ENCODE results near the gene TM2D3. TPM values are rescaled to one million over a fixed set of nuclear protein-coding genes. Genes with fewer than 3 reads are reported as not detected.

The TM2D3 gene
- total and polyA plus RNA-seq, 2 donors (not counting 3 experiments of a cell fraction or from before 2014, with no cell fraction given), result 34.3 to 51.5 TPM

DNA sequence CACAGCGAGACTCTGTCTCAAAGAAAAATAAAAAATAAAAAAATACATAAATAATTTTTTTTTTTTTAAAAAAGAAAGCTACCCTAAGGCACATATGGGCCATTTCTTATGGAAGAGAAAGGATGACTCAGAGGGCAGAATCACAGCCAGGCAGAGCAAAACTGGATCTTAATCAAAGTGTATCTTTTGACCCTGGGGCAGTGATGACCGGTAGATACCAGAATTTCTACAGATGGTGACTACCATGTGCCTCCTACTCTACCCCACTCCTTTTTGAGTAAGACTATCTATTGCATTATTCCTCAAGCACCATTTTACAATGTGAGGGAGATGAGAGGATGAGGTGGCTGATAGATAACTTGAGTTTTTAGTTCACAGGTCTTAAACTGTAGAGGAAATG is 46.1 kb upstream of the TM2D3 start:
- no peak overlapping the region for H3K4me2 ChIP-seq (ENCODE audit: insufficient read depth, low read length)
- H4K20me1 ChIP-seq (replicated peaks; ENCODE audit: control insufficient read depth, extremely low read depth, insufficient read depth, low read length), result no peaks in the 10 kb centered on the region
- H2AFZ ChIP-seq (ENCODE audit: low read depth, low read length), result no peak overlapping the region
- no peaks in the 10 kb centered on the region for H3K9me1 ChIP-seq (replicated peaks; ENCODE audit: control insufficient read depth, extremely low read depth, insufficient read depth, low read length)
- dilution Hi-C loops (cut with MboI; ENCODE audit: extremely low pct_ligation_motif_present, low sequenced_read_pairs), result no loop called here
- no peak overlapping the region for H3K4me3 ChIP-seq (replicated peaks in 1 of 3; ENCODE audit: insufficient read depth in 1 of 3, low read depth in 1 of 3, low read length in 3 of 3)
- DNase-seq (ENCODE audit: low read depth, low spot score), result no peak
- no peak overlapping the region for H3K27ac ChIP-seq (ENCODE audit: insufficient read depth, low read depth, low read length)
- no peak for FAIRE-seq
- no peaks in the 10 kb centered on the region for H3K9me3 ChIP-seq (replicated peaks; ENCODE audit: control insufficient read depth, insufficient read depth, low read length)
- H3K36me3 ChIP-seq (ENCODE audit: control insufficient read depth in 2 of 2, extremely low read depth in 1 of 2, insufficient read depth in 2 of 2, low read length in 2 of 2), result peaks cover 0 to 2% of the 10 kb centered on the region in 2 experiments
- CTCF ChIA-PET, result no interaction called here
- peaks cover 16% of the 10 kb centered on the region for H3K4me1 ChIP-seq (ENCODE audit: control insufficient read depth, extremely low read depth, insufficient read depth, low read length)
- intact Hi-C loops (cut with micrococcal nuclease), result no loop called here
- TF ChIP-seq GATA2 (IDR thresholded peaks at IDR 0.05; ENCODE audit: insufficient read depth, insufficient read length, low read depth, low read length), result no peak
- no peak for TF ChIP-seq FOS (IDR thresholded peaks at IDR 0.05; ENCODE audit: borderline replicate concordance, insufficient read depth, low read length)
- TF ChIP-seq, protein P1, sequence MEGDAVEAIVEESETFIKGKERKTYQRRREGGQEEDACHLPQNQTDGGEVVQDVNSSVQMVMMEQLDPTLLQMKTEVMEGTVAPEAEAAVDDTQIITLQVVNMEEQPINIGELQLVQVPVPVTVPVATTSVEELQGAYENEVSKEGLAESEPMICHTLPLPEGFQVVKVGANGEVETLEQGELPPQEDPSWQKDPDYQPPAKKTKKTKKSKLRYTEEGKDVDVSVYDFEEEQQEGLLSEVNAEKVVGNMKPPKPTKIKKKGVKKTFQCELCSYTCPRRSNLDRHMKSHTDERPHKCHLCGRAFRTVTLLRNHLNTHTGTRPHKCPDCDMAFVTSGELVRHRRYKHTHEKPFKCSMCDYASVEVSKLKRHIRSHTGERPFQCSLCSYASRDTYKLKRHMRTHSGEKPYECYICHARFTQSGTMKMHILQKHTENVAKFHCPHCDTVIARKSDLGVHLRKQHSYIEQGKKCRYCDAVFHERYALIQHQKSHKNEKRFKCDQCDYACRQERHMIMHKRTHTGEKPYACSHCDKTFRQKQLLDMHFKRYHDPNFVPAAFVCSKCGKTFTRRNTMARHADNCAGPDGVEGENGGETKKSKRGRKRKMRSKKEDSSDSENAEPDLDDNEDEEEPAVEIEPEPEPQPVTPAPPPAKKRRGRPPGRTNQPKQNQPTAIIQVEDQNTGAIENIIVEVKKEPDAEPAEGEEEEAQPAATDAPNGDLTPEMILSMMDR (IDR thresholded peaks at IDR 0.05; ENCODE audit: extremely low read depth in 1 of 2, insufficient read depth in 1 of 2, low read depth in 1 of 2, low read length in 2 of 2), result no peak
- no peak for TF ChIP-seq MYC (IDR thresholded peaks at IDR 0.05; ENCODE audit: low read depth, low read length)
- no peak for TF ChIP-seq POLR2AphosphoS5 (IDR thresholded peaks at IDR 0.05; ENCODE audit: insufficient read depth, low read depth, low read length)
- no peak for TF ChIP-seq JUN (IDR thresholded peaks at IDR 0.05; ENCODE audit: borderline replicate concordance, insufficient read depth, insufficient read length, low read depth)
- TF ChIP-seq EZH2 (IDR thresholded peaks at IDR 0.05; ENCODE audit: borderline replicate concordance, low read depth, low read length, severe bottlenecking), result no peak
- TF ChIP-seq, protein P2, sequence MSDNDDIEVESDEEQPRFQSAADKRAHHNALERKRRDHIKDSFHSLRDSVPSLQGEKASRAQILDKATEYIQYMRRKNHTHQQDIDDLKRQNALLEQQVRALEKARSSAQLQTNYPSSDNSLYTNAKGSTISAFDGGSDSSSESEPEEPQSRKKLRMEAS (IDR thresholded peaks at IDR 0.05; ENCODE audit: insufficient read depth, insufficient read length), result no peak
- no TSS peak for BruUV-seq (replicated peaks)
- H3K79me2 ChIP-seq (ENCODE audit: control insufficient read depth, insufficient read depth, low read length), result no peaks in the 10 kb centered on the region
- no peaks in the 10 kb centered on the region for H3K27me3 ChIP-seq (ENCODE audit: control insufficient read depth in 2 of 2, insufficient read depth in 2 of 2, low read length in 2 of 2)
- POLR2A ChIA-PET, result no interaction called here
- H3K9ac ChIP-seq (replicated peaks; ENCODE audit: extremely low read depth, insufficient read depth, low read length), result no peak overlapping the region
